Anterior cingulate cortex (tissue), 58 donors: Measurements from ENCODE around the gene RREB1.

Experiments used
- DNase-seq, 58 donors: peaks; one replicate each; lab custom pipeline; 2025; lab: John Stamatoyannopoulos, UW

The RREB1 gene

DNA sequence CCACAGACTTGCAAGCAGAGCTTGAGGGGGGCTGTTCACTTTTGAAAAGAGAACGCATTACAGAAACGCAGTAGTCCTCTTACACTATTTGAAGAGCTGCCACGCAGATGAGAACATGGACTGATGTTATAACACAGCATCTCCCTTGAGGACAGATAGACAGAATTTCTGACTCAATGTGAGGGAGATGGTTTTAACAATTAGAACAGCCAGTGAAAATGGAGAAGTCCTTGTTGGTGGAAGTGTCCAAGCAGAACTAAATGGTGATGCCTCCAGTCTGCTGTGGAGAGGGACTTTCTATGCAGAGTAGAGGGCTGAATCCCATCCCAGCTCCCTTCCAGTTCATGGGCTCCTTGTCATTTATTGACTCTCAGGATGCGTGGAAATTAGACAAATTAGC is 100.0 kb downstream of the RREB1 start:
- no peak for DNase-seq

DNA sequence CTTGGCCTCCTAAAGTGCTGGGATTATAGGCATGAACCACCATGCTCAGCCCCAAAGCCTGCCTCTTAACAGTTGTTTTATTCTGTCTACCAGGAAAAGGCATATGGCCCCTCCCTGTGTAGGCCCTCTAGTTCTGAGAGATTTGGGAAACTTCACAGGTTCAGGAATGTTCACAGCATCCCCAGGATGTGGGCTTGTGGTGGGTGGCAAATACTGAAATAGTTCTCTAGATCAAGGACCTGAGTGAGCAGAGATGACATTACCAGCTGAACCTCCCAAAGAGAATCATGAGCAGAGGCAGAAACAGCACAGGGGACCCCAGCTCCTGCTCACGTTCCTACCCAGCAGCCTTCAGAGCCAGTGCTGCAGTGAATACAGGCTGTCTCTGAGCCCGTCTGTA is 105.7 kb downstream of the RREB1 start:
- no peak for DNase-seq

DNA sequence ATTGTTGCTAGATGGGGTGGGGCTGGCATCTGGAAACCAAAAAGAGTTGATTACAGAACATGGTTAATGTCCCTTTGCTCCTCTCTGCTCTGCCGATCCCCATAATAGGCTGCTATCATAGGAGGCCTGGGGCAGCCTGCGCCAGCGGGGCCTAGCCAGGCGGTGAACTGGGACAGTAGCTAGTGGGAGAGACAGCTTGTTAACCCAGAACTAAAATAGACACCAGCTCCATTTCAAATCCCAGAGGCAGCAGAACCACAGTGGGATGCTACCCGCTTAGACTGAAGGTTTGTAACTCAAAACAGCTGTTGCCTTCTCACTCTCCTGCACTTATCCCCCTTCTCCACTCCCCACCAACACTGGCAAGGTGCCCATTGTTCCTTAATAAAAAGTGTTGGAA is 106.7 kb downstream of the RREB1 start:
- DNase-seq: no peak

DNA sequence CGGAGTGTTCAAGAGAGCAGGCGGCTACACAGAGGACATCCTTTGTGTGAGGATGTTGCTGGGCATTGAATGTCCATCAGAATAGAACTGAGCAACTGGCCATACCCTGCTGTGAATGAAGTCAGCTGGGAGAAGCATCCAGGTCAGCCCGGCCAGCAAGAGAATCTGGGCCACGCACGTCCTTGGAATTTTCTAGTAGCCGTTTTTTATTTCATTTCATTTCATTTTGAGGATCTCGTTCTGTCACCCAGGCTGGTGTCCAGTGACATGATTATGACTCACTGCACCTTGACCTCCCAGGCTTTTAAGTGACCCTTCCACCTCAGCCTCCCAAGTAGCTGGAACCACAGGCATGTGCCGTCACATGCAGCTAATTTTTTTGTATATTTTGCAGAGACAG is 107.4 kb downstream of the RREB1 start:
- no peak for DNase-seq

DNA sequence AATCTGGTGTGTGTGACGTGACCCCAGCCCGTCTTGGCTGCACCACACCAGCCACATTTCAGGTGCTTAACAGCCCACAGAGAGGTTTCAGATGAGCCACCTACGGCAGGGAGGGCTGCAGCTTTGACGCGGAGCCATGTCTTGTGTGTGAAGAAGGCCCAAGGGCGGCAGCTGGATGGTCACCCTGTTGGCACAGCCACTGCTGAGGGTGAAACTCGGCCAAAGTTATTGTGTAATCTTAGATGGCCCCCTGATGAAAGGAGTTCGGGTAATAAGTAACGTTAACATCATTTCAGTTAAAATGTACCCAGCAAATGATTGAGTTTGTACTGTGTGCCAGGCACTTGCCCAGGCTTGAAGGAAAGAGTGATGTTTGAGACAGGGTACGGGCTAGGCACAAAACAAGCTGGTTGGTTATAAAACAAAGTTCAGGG is 108.1 kb downstream of the RREB1 start:
- DNase-seq: no peak

DNA sequence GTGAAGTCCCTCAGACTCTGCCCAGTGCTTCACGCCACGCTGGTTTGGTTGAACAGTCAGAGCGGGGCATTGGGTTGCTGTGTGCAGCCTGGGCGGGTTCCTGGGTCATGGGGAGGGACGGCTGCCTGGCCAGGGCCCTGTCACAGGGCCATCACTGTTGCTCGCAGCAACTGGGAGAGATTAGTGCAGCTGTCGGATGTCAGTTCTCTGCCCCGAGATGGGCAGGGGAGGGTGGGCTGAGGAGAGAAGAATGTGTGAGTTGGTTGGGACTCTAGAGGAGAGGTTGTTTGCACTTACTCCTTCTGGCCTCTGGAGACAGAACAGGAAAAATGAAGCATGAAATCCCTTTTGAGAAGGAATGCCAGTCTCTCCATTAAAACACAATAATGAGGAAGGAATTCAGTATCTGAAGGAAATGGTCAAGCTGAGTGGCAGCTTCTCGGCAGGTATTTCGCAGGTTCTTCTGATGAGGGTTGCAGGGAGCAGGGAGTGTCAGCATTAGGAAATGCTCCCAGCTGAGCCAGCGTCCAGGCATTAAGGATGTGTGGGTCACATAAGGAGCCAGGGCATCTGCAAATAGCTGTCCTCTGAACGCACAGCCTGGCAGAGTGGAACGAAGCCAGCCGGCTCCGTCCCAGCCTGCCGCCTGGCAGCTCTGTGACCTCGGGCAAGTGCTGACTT is 109.3 kb downstream of the RREB1 start:
- peak in 1 of 58 donors; percentile 17 for DNase-seq

DNA sequence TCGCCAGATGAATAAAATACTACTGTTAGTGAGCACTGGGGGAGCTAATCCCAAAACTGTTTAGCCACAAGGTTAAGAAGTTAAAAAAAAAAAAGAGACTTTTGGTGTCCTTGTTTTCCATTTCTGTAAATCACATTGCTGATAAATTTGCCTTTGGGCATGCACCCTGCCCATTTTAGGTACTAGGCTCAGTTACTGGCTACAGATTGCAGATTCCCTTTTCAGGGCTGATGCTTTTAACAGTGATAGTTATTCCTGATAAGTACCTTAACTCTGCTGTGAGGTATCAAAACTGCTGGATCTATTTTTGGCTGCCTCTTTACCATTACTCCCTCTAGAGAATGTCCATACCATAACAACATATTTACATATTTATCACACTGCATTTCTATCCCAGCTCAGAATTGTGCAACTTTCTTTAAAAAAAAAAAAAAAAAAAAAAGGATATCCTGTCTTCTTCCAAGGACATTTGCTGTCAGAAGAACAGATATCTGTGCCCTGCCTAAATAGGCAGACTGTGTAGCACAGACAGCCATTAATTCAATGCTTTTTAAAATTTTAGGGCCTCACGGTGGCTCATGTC is 110.7 kb downstream of the RREB1 start:
- DNase-seq: no peak

DNA sequence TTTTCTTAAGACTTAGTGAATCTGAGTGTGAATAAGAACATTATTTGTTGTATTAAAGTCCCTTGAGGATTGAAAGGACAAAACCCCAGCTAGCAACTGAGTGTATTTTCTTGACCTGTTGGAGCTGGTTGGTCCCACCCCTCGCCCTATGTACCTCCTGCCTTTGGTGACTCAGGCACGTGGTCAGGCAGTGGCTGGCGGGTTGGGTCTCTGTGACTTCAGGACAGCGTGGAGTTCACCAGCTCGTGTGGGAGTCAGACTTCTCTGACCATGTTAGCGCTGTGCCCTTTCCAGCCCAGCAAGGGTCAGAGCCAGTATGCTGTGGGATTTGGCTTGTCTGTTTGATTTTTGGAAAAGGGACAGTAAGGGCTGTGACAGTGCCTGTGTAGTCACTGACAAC is 111.5 kb downstream of the RREB1 start:
- DNase-seq: no peak

DNA sequence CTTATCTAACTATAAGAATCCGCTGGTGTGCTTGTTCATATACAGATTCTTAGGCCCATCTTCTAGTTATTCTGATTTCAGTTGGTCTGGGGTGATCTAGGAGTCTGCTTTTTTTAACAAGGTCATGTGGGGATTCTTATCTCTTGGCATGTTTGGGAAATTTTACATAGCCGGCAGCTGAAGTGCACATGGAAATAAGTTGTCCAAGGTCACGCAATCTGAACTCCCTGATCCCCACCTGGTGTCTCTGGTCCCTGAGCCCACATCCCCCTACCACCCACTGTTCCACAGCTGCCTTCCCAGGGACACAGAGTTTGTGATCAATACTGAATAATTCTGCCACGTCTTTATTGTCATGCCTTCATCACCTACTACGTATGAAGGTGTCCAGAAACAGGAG is 114.4 kb downstream of the RREB1 start:
- no peak for DNase-seq

DNA sequence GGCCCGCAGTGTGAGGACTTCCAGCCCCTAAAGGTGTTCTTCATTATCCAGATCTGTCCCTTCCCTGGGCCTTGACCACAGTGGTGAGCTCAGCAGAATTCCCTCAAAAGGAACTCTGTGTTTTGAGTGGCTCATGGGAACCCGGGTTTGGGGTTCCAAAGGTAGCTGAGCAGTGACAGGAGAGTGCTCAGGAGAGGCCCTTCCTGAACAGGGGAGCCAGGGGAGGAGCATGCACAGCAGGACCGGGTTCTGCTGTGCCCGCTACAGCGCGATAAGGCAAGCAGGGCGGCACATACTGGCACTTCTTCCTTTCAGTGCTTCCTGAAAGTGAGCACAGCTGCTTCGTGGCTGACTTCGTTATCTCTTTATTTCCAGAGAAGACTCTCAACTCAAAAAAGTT is 117.0 kb downstream of the RREB1 start:
- no peak for DNase-seq

DNA sequence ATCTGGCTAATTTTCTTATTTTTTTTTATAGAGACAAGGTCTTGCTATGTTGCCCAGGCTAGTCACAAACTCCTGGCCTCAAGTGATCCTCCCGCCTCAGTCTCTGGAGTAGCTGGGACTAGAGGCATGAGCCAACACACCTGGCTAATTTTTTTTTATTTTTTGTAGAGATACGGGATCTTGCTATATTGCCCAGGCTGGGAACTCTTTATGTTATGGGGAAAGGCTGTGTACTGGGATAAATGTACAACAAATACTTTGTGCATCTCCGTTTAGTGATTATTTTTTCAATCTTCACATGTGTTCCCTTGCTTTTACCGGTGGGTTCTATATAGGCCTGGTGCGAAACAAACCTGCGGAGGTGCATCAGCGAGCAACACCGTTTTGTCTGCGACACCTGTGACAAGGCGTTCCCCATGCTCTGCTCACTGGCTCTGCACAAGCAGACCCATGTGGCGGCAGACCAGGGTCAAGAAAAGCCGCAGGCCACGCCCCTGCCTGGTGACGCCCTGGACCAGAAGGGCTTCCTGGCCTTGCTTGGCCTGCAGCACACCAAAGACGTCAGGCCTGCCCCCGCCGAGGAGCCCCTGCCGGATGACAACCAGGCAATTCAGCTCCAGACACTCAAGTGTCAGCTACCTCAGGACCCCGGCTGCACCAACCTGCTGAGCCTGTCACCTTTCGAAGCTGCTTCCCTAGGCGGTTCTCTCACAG is 121.1 kb downstream of the RREB1 start:
- no peak for DNase-seq

DNA sequence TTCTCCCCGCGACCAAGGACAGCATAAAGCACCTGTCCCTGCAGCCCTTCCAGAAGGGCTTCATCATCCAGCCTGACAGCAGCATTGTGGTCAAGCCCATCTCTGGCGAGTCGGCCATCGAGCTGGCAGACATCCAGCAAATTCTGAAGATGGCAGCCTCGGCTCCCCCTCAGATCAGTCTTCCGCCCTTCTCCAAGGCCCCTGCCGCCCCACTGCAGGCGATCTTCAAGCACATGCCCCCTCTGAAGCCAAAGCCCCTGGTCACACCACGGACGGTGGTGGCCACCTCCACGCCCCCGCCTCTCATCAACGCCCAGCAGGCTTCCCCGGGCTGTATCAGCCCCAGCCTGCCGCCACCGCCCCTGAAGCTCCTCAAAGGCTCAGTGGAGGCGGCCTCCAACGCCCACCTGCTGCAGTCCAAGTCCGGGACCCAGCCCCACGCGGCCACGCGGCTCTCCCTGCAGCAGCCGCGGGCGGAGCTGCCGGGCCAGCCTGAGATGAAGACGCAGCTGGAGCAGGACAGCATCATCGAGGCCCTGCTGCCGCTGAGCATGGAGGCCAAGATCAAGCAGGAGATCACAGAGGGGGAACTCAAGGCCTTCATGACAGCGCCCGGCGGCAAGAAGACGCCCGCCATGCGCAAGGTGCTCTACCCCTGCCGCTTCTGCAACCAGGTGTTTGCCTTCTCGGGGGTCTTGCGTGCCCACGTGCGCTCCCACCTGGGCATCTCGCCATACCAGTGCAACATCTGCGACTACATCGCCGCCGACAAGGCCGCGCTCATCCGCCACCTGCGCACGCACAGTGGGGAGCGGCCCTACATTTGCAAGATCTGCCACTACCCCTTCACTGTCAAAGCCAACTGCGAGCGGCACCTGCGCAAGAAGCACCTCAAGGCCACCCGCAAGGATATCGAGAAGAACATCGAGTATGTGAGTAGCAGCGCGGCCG is 121.9 kb downstream of the RREB1 start:
- DNase-seq: no peak

DNA sequence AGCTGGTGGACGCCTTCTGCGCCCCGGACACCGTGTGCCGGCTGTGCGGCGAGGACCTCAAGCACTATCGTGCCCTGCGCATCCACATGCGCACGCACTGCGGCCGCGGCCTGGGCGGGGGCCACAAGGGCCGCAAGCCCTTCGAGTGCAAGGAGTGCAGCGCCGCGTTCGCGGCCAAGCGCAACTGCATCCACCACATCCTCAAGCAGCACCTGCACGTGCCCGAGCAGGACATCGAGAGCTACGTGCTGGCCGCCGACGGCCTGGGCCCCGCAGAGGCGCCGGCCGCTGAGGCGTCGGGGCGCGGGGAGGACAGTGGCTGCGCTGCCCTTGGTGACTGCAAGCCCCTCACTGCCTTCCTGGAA is 122.5 kb downstream of the RREB1 start:
- no peak for DNase-seq

DNA sequence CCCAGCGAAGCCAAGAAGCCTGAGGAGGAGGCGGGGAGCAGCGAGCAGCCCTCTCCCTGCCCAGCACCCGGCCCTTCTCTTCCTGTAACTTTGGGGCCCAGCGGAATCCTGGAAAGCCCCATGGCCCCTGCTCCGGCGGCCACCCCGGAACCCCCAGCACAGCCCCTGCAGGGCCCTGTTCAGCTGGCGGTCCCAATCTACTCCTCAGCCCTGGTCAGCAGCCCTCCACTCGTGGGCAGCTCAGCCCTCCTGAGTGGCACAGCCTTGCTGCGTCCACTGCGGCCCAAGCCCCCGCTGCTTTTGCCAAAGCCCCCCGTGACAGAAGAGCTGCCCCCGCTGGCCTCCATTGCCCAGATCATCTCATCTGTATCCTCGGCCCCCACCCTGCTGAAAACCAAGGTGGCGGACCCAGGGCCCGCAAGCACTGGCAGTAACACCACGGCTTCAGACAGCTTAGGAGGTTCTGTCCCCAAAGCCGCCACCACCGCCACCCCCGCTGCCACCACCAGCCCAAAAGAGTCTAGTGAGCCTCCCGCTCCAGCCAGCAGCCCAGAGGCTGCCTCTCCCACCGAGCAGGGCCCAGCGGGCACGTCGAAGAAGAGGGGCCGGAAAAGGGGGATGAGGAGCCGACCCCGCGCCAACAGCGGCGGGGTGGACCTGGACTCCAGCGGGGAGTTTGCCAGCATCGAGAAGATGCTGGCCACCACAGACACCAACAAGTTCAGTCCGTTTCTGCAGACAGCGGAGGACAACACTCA is 123.4 kb downstream of the RREB1 start:
- DNase-seq: no peak

DNA sequence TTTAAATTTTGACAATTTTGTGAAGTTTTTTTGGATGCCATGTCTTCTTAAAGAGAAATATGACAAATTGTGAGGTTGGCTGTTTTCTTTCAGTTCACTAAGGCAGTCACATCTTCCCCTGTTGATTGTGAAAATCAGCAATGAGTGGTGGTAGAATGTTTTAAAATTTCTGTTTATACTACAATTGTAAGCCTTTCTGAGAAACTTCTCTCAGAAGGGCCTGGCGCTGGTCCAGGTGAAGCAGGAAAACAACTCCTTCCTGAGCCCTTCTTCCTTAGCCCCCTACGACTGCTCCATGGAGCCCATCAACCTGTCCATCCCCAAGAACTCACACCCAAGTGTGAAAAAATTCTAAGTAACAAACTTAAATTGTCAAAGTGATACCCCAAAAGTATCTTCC is 124.6 kb downstream of the RREB1 start:
- DNase-seq: no peak

DNA sequence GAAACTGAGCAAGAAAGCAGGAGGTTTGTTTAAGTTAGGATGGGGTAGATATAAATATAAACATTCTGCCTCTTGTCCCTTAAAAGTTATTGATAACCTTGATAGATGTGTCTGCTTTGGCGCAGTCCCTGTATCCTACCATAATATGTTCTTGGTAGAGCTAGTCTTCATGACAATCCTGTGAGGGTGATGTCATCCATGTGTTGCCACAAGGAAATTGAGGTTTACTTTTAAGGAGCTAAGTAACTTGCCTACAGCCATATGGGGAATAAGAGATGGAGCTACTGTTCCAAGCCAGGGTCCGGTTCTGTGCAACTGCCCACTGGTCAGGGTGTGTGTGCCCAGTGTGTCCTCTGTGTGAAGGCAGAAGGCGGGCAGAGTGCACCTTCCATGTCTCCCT is 126.8 kb downstream of the RREB1 start:
- DNase-seq: no peak

DNA sequence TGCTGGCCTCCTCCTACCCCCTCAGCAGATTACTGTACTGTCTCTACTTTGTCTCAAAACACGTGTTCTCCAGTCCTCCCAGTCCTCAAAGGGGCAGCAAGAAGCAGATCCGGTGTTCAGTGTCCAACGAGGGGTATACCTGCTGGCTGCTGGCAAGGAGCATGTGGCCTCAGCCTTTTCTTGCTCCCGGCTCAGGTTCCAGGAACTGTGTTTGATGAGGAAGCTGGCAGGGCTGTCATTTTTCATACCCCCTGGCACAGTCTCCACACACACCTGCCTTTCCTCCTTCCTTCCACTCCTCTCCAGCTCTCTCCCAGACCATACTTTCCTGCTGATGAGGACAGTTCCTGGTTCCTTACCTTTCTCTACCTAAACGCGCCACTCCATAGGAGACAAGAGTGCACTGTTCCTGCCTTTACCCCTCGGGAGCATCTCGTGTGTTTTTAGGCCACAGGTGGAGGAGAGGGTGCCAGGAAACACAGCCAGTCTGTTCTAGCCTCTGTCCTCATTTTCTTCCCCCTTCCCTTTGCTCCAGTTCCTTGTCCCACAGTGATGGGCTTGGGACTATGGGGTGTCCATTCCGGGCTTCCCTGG is 128.0 kb downstream of the RREB1 start:
- DNase-seq: no peak

DNA sequence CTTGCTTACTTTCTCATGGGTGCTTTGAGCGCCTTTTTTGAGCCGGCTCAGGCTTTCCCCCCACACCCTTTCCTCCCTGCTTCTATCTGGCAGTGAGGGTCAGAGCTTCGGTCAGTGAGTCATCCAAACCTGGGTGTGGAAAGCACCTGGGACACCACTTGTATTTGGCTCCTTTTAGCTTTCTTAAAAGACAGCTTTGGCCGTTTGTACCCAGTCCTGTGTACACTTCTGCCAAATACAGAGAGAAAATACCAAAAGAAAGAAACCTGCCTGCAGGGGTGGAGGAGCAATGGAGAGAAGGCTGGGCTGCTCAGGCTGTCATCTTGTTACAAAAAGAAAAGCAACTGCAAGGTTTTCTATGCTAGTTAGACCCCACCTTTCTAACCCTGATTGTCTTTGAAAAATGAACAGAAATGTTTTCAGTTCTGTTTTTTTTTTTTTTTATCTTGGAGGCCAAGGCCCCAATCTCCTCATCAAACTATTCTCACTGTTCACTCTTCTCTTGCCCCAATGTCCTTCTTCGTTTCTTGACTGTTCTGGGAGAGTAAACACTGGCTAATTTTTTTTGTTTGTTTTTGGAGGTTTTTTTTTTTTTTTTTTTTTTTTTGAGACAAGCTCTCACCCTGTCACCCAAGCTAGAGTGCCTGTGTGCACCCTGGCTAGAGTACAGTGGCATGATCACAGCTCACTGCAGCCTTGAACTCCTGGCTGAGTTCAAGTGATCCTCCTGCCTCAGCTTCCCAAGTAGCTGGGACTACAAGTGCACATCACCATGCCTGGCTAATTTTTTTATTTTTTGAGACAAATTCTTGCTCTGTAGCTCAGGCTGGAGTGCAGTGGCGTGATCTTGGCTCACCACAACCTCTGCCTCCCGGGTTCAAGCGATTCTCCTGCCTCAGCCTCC is 128.8 kb downstream of the RREB1 start:
- DNase-seq: no peak
